ENCODE results near the gene TNFRSF8. TPM values are rescaled to one million over a fixed set of nuclear protein-coding genes. Genes with fewer than 3 reads are reported as not detected.
A peak's percentile ranks its signal among the peaks of the same experiment; 100 is the strongest.

TNFRSF8 gene
- total RNA-seq, 1 experiment from 2014 or later, result 2.9 TPM

DNA sequence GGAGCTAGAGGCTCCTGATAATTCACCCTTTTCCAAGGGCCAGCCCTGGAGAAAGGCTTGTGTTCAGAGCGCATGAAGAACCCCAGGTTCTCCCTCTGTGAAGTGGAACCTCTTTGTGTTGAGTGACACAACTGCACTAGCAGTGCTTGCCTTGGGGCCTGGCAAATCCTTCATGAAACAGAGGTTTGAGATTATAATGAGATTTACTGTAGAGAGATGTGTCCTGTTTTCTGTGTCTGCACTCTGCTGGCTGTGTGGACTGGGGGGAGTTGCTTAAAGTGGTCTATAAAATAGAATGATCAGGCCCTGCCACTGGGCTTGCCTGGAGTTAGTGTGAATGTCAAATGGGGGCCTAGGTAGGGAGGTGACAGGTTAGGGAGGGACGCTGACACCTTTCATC is 92.2 kb downstream of the TNFRSF8 start:
- H3K23ac ChIP-seq (ENCODE audit: insufficient read length, low read depth, low read length), result no peak overlapping the region
- H2BK15ac ChIP-seq (ENCODE audit: low read depth, low read length), result no peak overlapping the region
- peaks cover 14% of the 10 kb centered on the region for H3K27me3 Mint-ChIP-seq (ENCODE audit: low read depth)
- no peak overlapping the region for H3T11ph ChIP-seq (ENCODE audit: low read length)
- no peak overlapping the region for H4K8ac ChIP-seq (replicated peaks; ENCODE audit: insufficient read length, low read depth, low read length)
- no peak overlapping the region for H3K27ac ChIP-seq (ENCODE audit: insufficient read length, low read depth, low read length)
- no peak for DNase-seq
- no peak overlapping the region for H3K4me2 ChIP-seq (ENCODE audit: insufficient read depth, insufficient read length, low read length)
- H3K27ac Mint-ChIP-seq, result peak overlapping the region in 1 of 3 experiments; percentile 13; a peak in 1 of 7 replicates
- no peaks in the 10 kb centered on the region for H3K9me3 ChIP-seq (ENCODE audit: control insufficient read depth, low read depth, low read length)
- H2BK12ac ChIP-seq (ENCODE audit: insufficient read length, low read depth, low read length), result no peak overlapping the region
- peaks cover 17 to 22% of the 10 kb centered on the region in 2 experiments for H3K4me1 Mint-ChIP-seq
- no peaks in the 10 kb centered on the region for H3K79me2 ChIP-seq (ENCODE audit: insufficient read depth, low read length)
- no peak overlapping the region for H3K18ac ChIP-seq (ENCODE audit: insufficient read length, low read depth, low read length)
- H2AK5ac ChIP-seq (ENCODE audit: insufficient read length, low read length), result no peak overlapping the region
- no peak overlapping the region for H2BK120ac ChIP-seq (ENCODE audit: low read depth, low read length, poor library complexity, severe bottlenecking)
- no peak overlapping the region for H2AFZ ChIP-seq (ENCODE audit: low read length)
- no peaks in the 10 kb centered on the region for H3K27me3 ChIP-seq (ENCODE audit: insufficient read depth, low read length)
- no peaks in the 10 kb centered on the region for H3K36me3 Mint-ChIP-seq (ENCODE audit: insufficient read depth in 1 of 3, low read depth in 3 of 3)
- peaks cover 8% of the 10 kb centered on the region; the same call in 1 of the 2 replicates for H3K4me1 ChIP-seq (ENCODE audit: insufficient read depth, low read length)
- no peaks in the 10 kb centered on the region for H3K23me2 ChIP-seq (ENCODE audit: insufficient read length, low read depth, low read length, poor library complexity, severe bottlenecking)
- H3K14ac ChIP-seq (ENCODE audit: insufficient read depth, low read length), result no peak overlapping the region
- H2BK5ac ChIP-seq (ENCODE audit: insufficient read length, low read length), result no peak overlapping the region
- H3K4ac ChIP-seq (ENCODE audit: low read depth, low read length), result no peak overlapping the region
- H3K9ac ChIP-seq (ENCODE audit: extremely low read depth, insufficient read length, low read length), result no peak overlapping the region
- WGBS (ENCODE audit: extremely low coverage, insufficient read length, low lambda C conversion rate), result no CpG with 5 or more reads among the region's 2 CpGs
- no peak overlapping the region for H3K4me3 Mint-ChIP-seq
- H3K56ac ChIP-seq (ENCODE audit: insufficient read length, low read depth, low read length), result no peak overlapping the region
- no peak overlapping the region for H4K91ac ChIP-seq (ENCODE audit: insufficient read length, low read depth, low read length)
- no peaks in the 10 kb centered on the region for H3K9me3 Mint-ChIP-seq
- no peak overlapping the region for H2BK20ac ChIP-seq (ENCODE audit: low read depth, low read length, poor library complexity, severe bottlenecking)
- H4K5ac ChIP-seq (ENCODE audit: insufficient read length, low read depth, low read length), result no peak overlapping the region
- TF ChIP-seq, protein P1, sequence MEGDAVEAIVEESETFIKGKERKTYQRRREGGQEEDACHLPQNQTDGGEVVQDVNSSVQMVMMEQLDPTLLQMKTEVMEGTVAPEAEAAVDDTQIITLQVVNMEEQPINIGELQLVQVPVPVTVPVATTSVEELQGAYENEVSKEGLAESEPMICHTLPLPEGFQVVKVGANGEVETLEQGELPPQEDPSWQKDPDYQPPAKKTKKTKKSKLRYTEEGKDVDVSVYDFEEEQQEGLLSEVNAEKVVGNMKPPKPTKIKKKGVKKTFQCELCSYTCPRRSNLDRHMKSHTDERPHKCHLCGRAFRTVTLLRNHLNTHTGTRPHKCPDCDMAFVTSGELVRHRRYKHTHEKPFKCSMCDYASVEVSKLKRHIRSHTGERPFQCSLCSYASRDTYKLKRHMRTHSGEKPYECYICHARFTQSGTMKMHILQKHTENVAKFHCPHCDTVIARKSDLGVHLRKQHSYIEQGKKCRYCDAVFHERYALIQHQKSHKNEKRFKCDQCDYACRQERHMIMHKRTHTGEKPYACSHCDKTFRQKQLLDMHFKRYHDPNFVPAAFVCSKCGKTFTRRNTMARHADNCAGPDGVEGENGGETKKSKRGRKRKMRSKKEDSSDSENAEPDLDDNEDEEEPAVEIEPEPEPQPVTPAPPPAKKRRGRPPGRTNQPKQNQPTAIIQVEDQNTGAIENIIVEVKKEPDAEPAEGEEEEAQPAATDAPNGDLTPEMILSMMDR (conservative IDR thresholded peaks at IDR 0.05), result no peak
- H3K79me1 ChIP-seq (ENCODE audit: insufficient read depth, low read depth, low read length, poor library complexity, severe bottlenecking), result no peaks in the 10 kb centered on the region
- no peaks in the 10 kb centered on the region for H4K20me1 ChIP-seq (ENCODE audit: control insufficient read depth, insufficient read depth, insufficient read length)
